ENCODE results near the gene LIPN.

The LIPN gene

GRCh38 chr10:88754287-88754686 lies 5.5 kb upstream of the LIPN start:
- TF ChIP-seq CTCF (conservative IDR thresholded peaks at IDR 0.05; ENCODE audit: low read depth) = no peak
- ChIA-PET POLR2A (ENCODE audit: low non-redundant PET) (no interaction called here), CTCF (no interaction called here)
- H3K27ac ChIP-seq = no peak overlapping the region
- DNase-seq (ENCODE audit: low spot score) = no peak

- CTCF ChIA-PET = no interaction called here
- no peak for DNase-seq (ENCODE audit: low spot score)
- TF ChIP-seq CTCF (conservative IDR thresholded peaks at IDR 0.05; ENCODE audit: low read depth) = no peak
- POLR2A ChIA-PET (ENCODE audit: low non-redundant PET) = no interaction called here
- no peak overlapping the region for H3K27ac ChIP-seq
Measured at GRCh38 chr10:88755753-88756152, 4.1 kb upstream of the LIPN start.

GRCh38 chr10:88756660-88757059 lies 3.2 kb upstream of the LIPN start:
- DNase-seq (ENCODE audit: low spot score) = no peak
- POLR2A ChIA-PET (ENCODE audit: low non-redundant PET) = no interaction called here
- TF ChIP-seq CTCF (conservative IDR thresholded peaks at IDR 0.05; ENCODE audit: low read depth) = no peak
- CTCF ChIA-PET = interaction anchor here (0.6 to 0.7 kb wide), 2 partner anchors 831 to 1157 kb away, joined by 3 read pairs; no protein-coding TSS in a partner anchor
- H3K27ac ChIP-seq = no peak overlapping the region

- CTCF ChIA-PET = interaction anchor here (1.0 kb wide), 1 partner anchor 11 kb away, joined by 4 read pairs; no protein-coding TSS in a partner anchor
- POLR2A ChIA-PET (ENCODE audit: low non-redundant PET) = no interaction called here
- no peak for TF ChIP-seq CTCF (conservative IDR thresholded peaks at IDR 0.05; ENCODE audit: low read depth)
- H3K27ac ChIP-seq = no peak overlapping the region
- no peak for DNase-seq (ENCODE audit: low spot score)
Measured at GRCh38 chr10:88762906-88763305, 3.1 kb downstream of the LIPN start.

- ChIA-PET CTCF (interaction anchor here (0.6 to 1.0 kb wide), 4 partner anchors 10 to 787 kb away, joined by 3 to 4 read pairs (median 3); no protein-coding TSS in a partner anchor), POLR2A (ENCODE audit: low non-redundant PET) (no interaction called here)
- H3K27ac ChIP-seq = no peak overlapping the region
- DNase-seq (ENCODE audit: low spot score) = no peak
- no peak for TF ChIP-seq CTCF (conservative IDR thresholded peaks at IDR 0.05; ENCODE audit: low read depth)
Measured at GRCh38 chr10:88763441-88763840, 3.6 kb downstream of the LIPN start.

GRCh38 chr10:88764110-88764509 lies 4.3 kb downstream of the LIPN start:
- H3K27ac ChIP-seq = no peak overlapping the region
- no peak for DNase-seq (ENCODE audit: low spot score)
- ChIA-PET CTCF (interaction anchor here (0.5 to 1.0 kb wide), 4 partner anchors 11 to 787 kb away, joined by 3 read pairs; no protein-coding TSS in a partner anchor), POLR2A (ENCODE audit: low non-redundant PET) (no interaction called here)
- TF ChIP-seq CTCF (conservative IDR thresholded peaks at IDR 0.05; ENCODE audit: low read depth) = no peak

Measured in RWPE1 (cell line).